ENCODE data around the gene HSD17B2. TPM values are rescaled to one million over a fixed set of nuclear protein-coding genes. Genes with fewer than 3 reads are reported as not detected.

HSD17B2 gene
- total and polyA plus RNA-seq, 7 experiments from 2014 or later: not detected

DNA sequence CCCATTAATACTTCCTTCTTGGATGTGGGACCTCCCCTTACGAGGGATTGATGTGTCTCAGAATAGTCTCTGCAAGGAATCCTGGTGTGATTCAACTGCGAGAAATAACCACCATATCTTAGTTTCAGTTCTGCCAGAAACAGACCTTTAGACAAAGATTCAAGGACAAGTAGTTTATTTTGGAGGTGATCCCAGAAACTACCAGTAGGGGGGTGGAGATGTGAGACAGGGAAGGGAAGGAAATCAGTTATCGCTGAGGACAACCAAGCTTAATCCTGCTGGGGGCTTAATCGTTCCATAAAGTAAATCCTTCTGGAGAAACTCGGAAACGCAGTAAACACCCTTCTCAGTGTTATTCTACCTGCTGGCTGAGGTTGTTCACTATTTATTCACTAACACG lies 18.8 kb upstream of the HSD17B2 start:
- Histone ChIP-seq H3K36me3 (ENCODE audit: control insufficient read depth in 2 of 3, insufficient read depth in 3 of 3, low read length in 3 of 3) (peaks cover 0 to under 1% (median 0%) of the 10 kb centered on the region in 3 experiments), H3K27me3 (ENCODE audit: control insufficient read depth in 2 of 2, insufficient read depth in 2 of 2, low read length in 2 of 2) (peaks cover 0 to 5% of the 10 kb centered on the region in 2 donors), H3K4me3 (ENCODE audit: low read length) (no peak overlapping the region), H3K27ac (ENCODE audit: low read depth, low read length) (no peak overlapping the region), H3K4me1 (ENCODE audit: control insufficient read depth in 2 of 2, insufficient read depth in 2 of 2, low read length in 2 of 2) (no peaks in the 10 kb centered on the region), H3K9me3 (ENCODE audit: control insufficient read depth in 2 of 3, low read length in 3 of 3) (no peaks in the 10 kb centered on the region)
- intact Hi-C loops (cut with micrococcal nuclease): no loop called here
- Mint-ChIP-seq H3K4me3 (no peak overlapping the region), H3K27me3 (peaks cover 25 to 48% (median 39%) of the 10 kb centered on the region in 5 donors), H3K9me3 (peaks cover 0 to 20% (median 6%) of the 10 kb centered on the region in 11 donors), H3K36me3 (peaks cover 0 to 6% (median 4%) of the 10 kb centered on the region in 5 donors), H3K27ac (no peak overlapping the region), H3K4me1 (peaks cover 5 to 10% (median 7%) of the 10 kb centered on the region in 7 donors)
- ChIA-PET CTCF (no interaction called here), POLR2A (no interaction called here)
- DNase-seq (no peak), ATAC-seq (no peak)

DNA sequence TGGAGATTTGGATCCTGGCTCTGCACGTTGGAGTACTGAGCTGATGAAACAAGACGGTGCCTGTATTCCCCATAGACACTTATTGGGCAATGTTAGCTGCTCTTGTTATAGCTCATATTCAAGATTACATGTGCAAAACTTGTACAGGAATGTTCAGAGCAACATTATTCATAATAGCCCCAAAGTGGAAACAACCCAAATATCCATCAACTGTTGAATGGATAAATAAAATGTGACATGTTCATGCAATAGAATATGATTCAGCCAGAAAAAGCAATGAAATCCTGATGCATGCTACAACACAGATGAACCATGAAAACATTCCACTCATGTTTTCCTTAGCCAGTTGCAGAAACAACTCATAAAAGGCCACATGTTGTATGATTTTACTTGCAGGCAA lies 18.1 kb upstream of the HSD17B2 start:
- POLR2A ChIA-PET: no interaction called here
- CTCF ChIA-PET: no interaction called here
- H3K27me3 Mint-ChIP-seq: peaks cover 23 to 49% (median 42%) of the 10 kb centered on the region in 5 donors

DNA sequence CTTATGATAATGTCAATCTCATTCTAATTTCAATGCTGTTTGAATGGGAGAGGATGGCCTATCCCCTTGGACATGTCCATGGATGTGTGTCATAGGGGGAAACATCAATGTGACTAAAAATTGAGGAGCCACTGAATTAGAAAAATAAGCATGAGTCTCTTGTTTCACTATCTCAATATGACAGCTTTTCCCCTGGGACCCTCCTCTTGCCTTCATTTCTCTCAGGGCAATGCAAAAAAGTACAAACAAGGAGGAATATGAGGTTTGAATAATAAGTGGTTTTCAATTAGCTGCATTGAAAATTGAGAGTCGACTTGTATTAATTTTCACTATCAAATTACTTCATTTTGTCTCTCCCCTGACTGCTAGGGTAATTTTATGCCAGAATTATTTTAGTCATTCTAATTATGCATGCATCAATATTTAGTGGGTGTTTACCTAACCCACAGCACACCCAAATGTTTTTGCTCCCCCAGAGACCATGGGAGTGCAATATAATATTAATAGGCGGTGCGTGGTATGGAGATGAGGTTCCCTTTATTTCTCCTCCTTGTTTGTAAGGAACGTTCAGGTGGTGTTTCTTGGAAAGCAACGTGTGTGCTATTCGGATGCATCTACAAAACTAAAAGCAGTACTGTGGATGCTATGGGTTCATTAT lies 17.0 kb upstream of the HSD17B2 start:
- ATAC-seq (no peak), DNase-seq (no peak)
- Mint-ChIP-seq H3K27ac (no peak overlapping the region), H3K27me3 (peaks cover 18 to 49% (median 39%) of the 10 kb centered on the region in 5 donors), H3K4me1 (no peaks in the 10 kb centered on the region), H3K4me3 (no peak overlapping the region), H3K36me3 (no peaks in the 10 kb centered on the region), H3K9me3 (peaks cover 0 to 15% (median 4%) of the 10 kb centered on the region in 11 donors)
- Histone ChIP-seq H3K27ac (ENCODE audit: low read depth, low read length) (no peak overlapping the region), H3K4me1 (ENCODE audit: control insufficient read depth in 2 of 2, insufficient read depth in 2 of 2, low read length in 2 of 2) (no peaks in the 10 kb centered on the region), H3K4me3 (ENCODE audit: low read length) (no peak overlapping the region), H3K9me3 (ENCODE audit: control insufficient read depth in 2 of 3, low read length in 3 of 3) (no peaks in the 10 kb centered on the region), H3K27me3 (ENCODE audit: control insufficient read depth in 2 of 2, insufficient read depth in 2 of 2, low read length in 2 of 2) (peaks cover 0 to 5% of the 10 kb centered on the region in 2 donors), H3K36me3 (ENCODE audit: control insufficient read depth in 2 of 3, insufficient read depth in 3 of 3, low read length in 3 of 3) (no peaks in the 10 kb centered on the region)
- ChIA-PET POLR2A (no interaction called here), CTCF (no interaction called here)
- intact Hi-C loops (cut with micrococcal nuclease): no loop called here

More for the DNA sequence above, 18.1 kb upstream of the HSD17B2 start:
- Mint-ChIP-seq H3K4me1 (peaks cover 0 to 4% (median under 1%) of the 10 kb centered on the region in 7 donors), H3K27ac (no peak overlapping the region), H3K9me3 (peaks cover 0 to 15% (median 5%) of the 10 kb centered on the region in 11 donors), H3K36me3 (peaks cover 0 to under 1% (median 0%) of the 10 kb centered on the region in 5 donors), H3K4me3 (no peak overlapping the region)
- no peaks in the 10 kb centered on the region for H3K36me3 ChIP-seq (ENCODE audit: control insufficient read depth in 2 of 3, insufficient read depth in 3 of 3, low read length in 3 of 3)
- H3K4me3 ChIP-seq (ENCODE audit: low read length): no peak overlapping the region
- H3K27ac ChIP-seq (ENCODE audit: low read depth, low read length): no peak overlapping the region
- DNase-seq (no peak), ATAC-seq (no peak)
- H3K9me3 ChIP-seq (ENCODE audit: control insufficient read depth in 2 of 3, low read length in 3 of 3): no peaks in the 10 kb centered on the region
- peaks cover 0 to 5% of the 10 kb centered on the region in 2 donors for H3K27me3 ChIP-seq (ENCODE audit: control insufficient read depth in 2 of 2, insufficient read depth in 2 of 2, low read length in 2 of 2)
- no peaks in the 10 kb centered on the region for H3K4me1 ChIP-seq (ENCODE audit: control insufficient read depth in 2 of 2, insufficient read depth in 2 of 2, low read length in 2 of 2)
- intact Hi-C loops (cut with micrococcal nuclease): no loop called here

GRCh38 chr16:82019535-82019934 lies 15.5 kb upstream of the HSD17B2 start:
- Mint-ChIP-seq H3K4me1 (no peaks in the 10 kb centered on the region), H3K36me3 (no peaks in the 10 kb centered on the region), H3K27me3 (peaks cover 30 to 58% (median 50%) of the 10 kb centered on the region in 5 donors), H3K27ac (no peak overlapping the region), H3K4me3 (no peak overlapping the region), H3K9me3 (peaks cover 0 to 15% (median 4%) of the 10 kb centered on the region in 11 donors)
- POLR2A ChIA-PET: no interaction called here
- intact Hi-C loops (cut with micrococcal nuclease): no loop called here
- Histone ChIP-seq H3K4me3 (ENCODE audit: low read length) (no peak overlapping the region), H3K4me1 (ENCODE audit: control insufficient read depth in 2 of 2, insufficient read depth in 2 of 2, low read length in 2 of 2) (no peaks in the 10 kb centered on the region), H3K27me3 (ENCODE audit: control insufficient read depth in 2 of 2, insufficient read depth in 2 of 2, low read length in 2 of 2) (peaks cover 4% of the 10 kb centered on the region in 2 donors), H3K9me3 (ENCODE audit: control insufficient read depth in 2 of 3, low read length in 3 of 3) (no peaks in the 10 kb centered on the region), H3K36me3 (ENCODE audit: control insufficient read depth in 2 of 3, insufficient read depth in 3 of 3, low read length in 3 of 3) (no peaks in the 10 kb centered on the region), H3K27ac (ENCODE audit: low read depth, low read length) (no peak overlapping the region)
- ATAC-seq (no peak), DNase-seq (no peak)
- CTCF ChIA-PET: no interaction called here

DNA sequence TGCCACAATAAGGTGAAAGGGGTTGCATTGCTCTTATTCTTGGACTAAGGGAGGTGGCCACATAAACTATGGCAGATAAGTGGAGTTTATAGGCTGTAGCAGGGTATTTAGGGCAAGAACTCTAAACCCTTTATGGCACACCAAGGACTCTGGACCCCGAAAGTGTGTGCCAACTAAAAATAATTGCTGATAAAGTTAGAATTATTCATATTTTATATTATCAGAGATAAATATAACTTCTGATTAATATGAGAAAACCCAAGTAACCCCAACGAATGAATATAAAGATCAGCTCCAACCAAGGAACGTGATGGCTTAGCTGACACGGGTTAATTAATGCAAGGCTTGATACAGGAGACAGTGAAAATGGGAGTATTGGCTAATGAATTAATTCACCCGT lies 15.0 kb upstream of the HSD17B2 start:
- POLR2A ChIA-PET: no interaction called here
- no peaks in the 10 kb centered on the region for H3K9me3 ChIP-seq (ENCODE audit: control insufficient read depth in 2 of 3, low read length in 3 of 3)

GRCh38 chr16:82023206-82023605 lies 11.8 kb upstream of the HSD17B2 start:
- peaks cover 0 to 2% (median 0%) of the 10 kb centered on the region in 11 donors for H3K9me3 Mint-ChIP-seq
- Histone ChIP-seq H3K9me3 (ENCODE audit: control insufficient read depth in 2 of 3, low read length in 3 of 3) (no peaks in the 10 kb centered on the region), H3K36me3 (ENCODE audit: control insufficient read depth in 2 of 3, insufficient read depth in 3 of 3, low read length in 3 of 3) (no peaks in the 10 kb centered on the region), H3K27me3 (ENCODE audit: control insufficient read depth in 2 of 2, insufficient read depth in 2 of 2, low read length in 2 of 2) (peaks cover 0 to 4% of the 10 kb centered on the region in 2 donors), H3K27ac (ENCODE audit: low read depth, low read length) (no peak overlapping the region), H3K4me1 (ENCODE audit: control insufficient read depth in 2 of 2, insufficient read depth in 2 of 2, low read length in 2 of 2) (no peaks in the 10 kb centered on the region), H3K4me3 (ENCODE audit: low read length) (no peak overlapping the region)
- H3K4me1 Mint-ChIP-seq: no peaks in the 10 kb centered on the region
- no peaks in the 10 kb centered on the region for H3K36me3 Mint-ChIP-seq
- H3K27me3 Mint-ChIP-seq: peaks cover 27 to 54% (median 43%) of the 10 kb centered on the region in 5 donors
- ChIA-PET CTCF (no interaction called here), POLR2A (no interaction called here)
- no peak overlapping the region for H3K27ac Mint-ChIP-seq
- ATAC-seq (no peak), DNase-seq (no peak)
- intact Hi-C loops (cut with micrococcal nuclease): no loop called here
- no peak overlapping the region for H3K4me3 Mint-ChIP-seq

More for the DNA sequence above, 15.0 kb upstream of the HSD17B2 start:
- intact Hi-C loops (cut with micrococcal nuclease): no loop called here
- Mint-ChIP-seq H3K27me3 (peaks cover 30 to 58% (median 52%) of the 10 kb centered on the region in 5 donors), H3K9me3 (peaks cover 0 to 11% (median 4%) of the 10 kb centered on the region in 11 donors), H3K4me1 (no peaks in the 10 kb centered on the region), H3K4me3 (no peak overlapping the region), H3K27ac (no peak overlapping the region), H3K36me3 (no peaks in the 10 kb centered on the region)
- Histone ChIP-seq H3K27me3 (ENCODE audit: control insufficient read depth in 2 of 2, insufficient read depth in 2 of 2, low read length in 2 of 2) (peaks cover 0 to 4% of the 10 kb centered on the region in 2 donors), H3K36me3 (ENCODE audit: control insufficient read depth in 2 of 3, insufficient read depth in 3 of 3, low read length in 3 of 3) (no peaks in the 10 kb centered on the region), H3K27ac (ENCODE audit: low read depth, low read length) (no peak overlapping the region), H3K4me1 (ENCODE audit: control insufficient read depth in 2 of 2, insufficient read depth in 2 of 2, low read length in 2 of 2) (no peaks in the 10 kb centered on the region), H3K4me3 (ENCODE audit: low read length) (no peak overlapping the region)
- CTCF ChIA-PET: no interaction called here
- ATAC-seq (no peak), DNase-seq (no peak)

DNA sequence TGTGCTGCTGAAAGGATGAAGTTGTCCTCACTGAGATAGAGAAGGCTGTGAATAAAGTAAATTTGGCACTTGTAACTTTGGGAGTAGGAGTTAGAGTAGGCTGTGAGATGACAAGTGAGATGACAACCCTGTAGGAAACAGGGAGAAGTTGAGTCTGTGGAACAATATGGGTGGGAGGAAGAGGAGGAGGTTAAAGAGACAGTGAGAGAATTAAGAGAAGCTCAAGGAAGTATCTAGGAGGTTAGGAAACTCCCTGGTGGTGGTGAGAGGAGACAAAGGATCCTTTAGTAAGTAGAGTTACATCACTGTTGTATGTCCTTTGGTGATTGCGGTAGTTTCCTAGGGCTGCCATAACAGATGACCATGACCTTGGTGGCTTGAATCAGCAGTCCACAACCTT lies 10.7 kb upstream of the HSD17B2 start:
- ChIA-PET CTCF (no interaction called here), POLR2A (no interaction called here)
- no peak for DNase-seq
- H3K27me3 Mint-ChIP-seq: peaks cover 22 to 43% (median 32%) of the 10 kb centered on the region in 5 donors
- no peak overlapping the region for H3K4me3 Mint-ChIP-seq
- Histone ChIP-seq H3K27me3 (ENCODE audit: control insufficient read depth in 2 of 2, insufficient read depth in 2 of 2, low read length in 2 of 2) (peaks cover 0 to 4% of the 10 kb centered on the region in 2 donors), H3K4me3 (ENCODE audit: low read length) (no peak overlapping the region), H3K36me3 (ENCODE audit: control insufficient read depth in 2 of 3, insufficient read depth in 3 of 3, low read length in 3 of 3) (no peaks in the 10 kb centered on the region), H3K9me3 (ENCODE audit: control insufficient read depth in 2 of 3, low read length in 3 of 3) (no peaks in the 10 kb centered on the region), H3K4me1 (ENCODE audit: control insufficient read depth in 2 of 2, insufficient read depth in 2 of 2, low read length in 2 of 2) (no peaks in the 10 kb centered on the region), H3K27ac (ENCODE audit: low read depth, low read length) (no peak overlapping the region)
- H3K36me3 Mint-ChIP-seq: no peaks in the 10 kb centered on the region
- H3K4me1 Mint-ChIP-seq: no peaks in the 10 kb centered on the region
- ATAC-seq: no peak
- peaks cover 0 to 2% (median 0%) of the 10 kb centered on the region in 11 donors for H3K9me3 Mint-ChIP-seq
- H3K27ac Mint-ChIP-seq: no peak overlapping the region
- intact Hi-C loops (cut with micrococcal nuclease): no loop called here
